ENCODE results near the gene NFKBIE.
A peak's percentile ranks its signal among the peaks of the same experiment; 100 is the strongest.

NFKBIE gene

GRCh38 chr6:44225579-44226325, 39.6 kb downstream of the NFKBIE start:
- peak overlapping the region; percentile 90 for H3K27ac ChIP-seq
- ChIA-PET CTCF (interaction anchor here (1.0 kb wide), 1 partner anchor 147 kb away, joined by 3 read pairs; no protein-coding TSS in a partner anchor), POLR2A (ENCODE audit: low non-redundant PET) (no interaction called here)
- TF ChIP-seq CTCF (conservative IDR thresholded peaks at IDR 0.05; ENCODE audit: low read depth), result no peak
- no peak for DNase-seq (ENCODE audit: low spot score)

- H3K27ac ChIP-seq, result peak overlapping the region; percentile 86
- TF ChIP-seq CTCF (conservative IDR thresholded peaks at IDR 0.05; ENCODE audit: low read depth), result no peak
- CTCF ChIA-PET, result interaction anchor here (0.6 to 2.7 kb wide), 3 partner anchors 9 to 273 kb away, joined by 3 to 11 read pairs (median 4); no protein-coding TSS in a partner anchor
- POLR2A ChIA-PET (ENCODE audit: low non-redundant PET), result no interaction called here
- DNase-seq (ENCODE audit: low spot score), result no peak
Observed at GRCh38 chr6:44224965-44225305, 40.4 kb downstream of the NFKBIE start.

- POLR2A ChIA-PET (ENCODE audit: low non-redundant PET), result no interaction called here
- no peak for DNase-seq (ENCODE audit: low spot score)
- CTCF ChIA-PET, result interaction anchor here (0.6 to 2.7 kb wide), 3 partner anchors 10 to 273 kb away, joined by 4 to 11 read pairs (median 5); no protein-coding TSS in a partner anchor
- peak overlapping the region; percentile 86 for H3K27ac ChIP-seq
- no peak for TF ChIP-seq CTCF (conservative IDR thresholded peaks at IDR 0.05; ENCODE audit: low read depth)
Observed at GRCh38 chr6:44224029-44224964, 41.1 kb downstream of the NFKBIE start.

GRCh38 chr6:44223319-44224028, 41.9 kb downstream of the NFKBIE start, which contains the start of gene SLC29A1:
Gene SLC29A1 (plus strand): TSS chr6:44223595. CDS start chr6:44227314, 3,719 bp downstream.
- POLR2A ChIA-PET (ENCODE audit: low non-redundant PET), result interaction anchor here (0.5 to 0.6 kb wide), 3 partner anchors 10 to 280 kb away, joined by 3 read pairs; no protein-coding TSS in a partner anchor
- peak; percentile 87 for DNase-seq (ENCODE audit: low spot score)
- CTCF ChIA-PET, result interaction anchor here (0.6 to 2.7 kb wide), 4 partner anchors 10 to 51 kb away, joined by 3 to 11 read pairs (median 5); no protein-coding TSS in a partner anchor
- TF ChIP-seq CTCF (conservative IDR thresholded peaks at IDR 0.05; ENCODE audit: low read depth), result 0 out of 2 replicates have a peak, but pooled peaks have one; percentile 11
- H3K27ac ChIP-seq, result peak within 1 kb of the TSS; percentile 86

GRCh38 chr6:44222486-44223318, 42.6 kb downstream of the NFKBIE start:
- POLR2A ChIA-PET (ENCODE audit: low non-redundant PET), result interaction anchor here (0.5 to 0.6 kb wide), 3 partner anchors 10 to 279 kb away, joined by 3 read pairs; no protein-coding TSS in a partner anchor
- TF ChIP-seq CTCF (conservative IDR thresholded peaks at IDR 0.05; ENCODE audit: low read depth), result no peak
- CTCF ChIA-PET, result interaction anchor here (0.9 to 2.7 kb wide), 4 partner anchors 11 to 50 kb away, joined by 3 to 11 read pairs (median 4); no protein-coding TSS in a partner anchor
- peak overlapping the region; percentile 86 for H3K27ac ChIP-seq
- no peak for DNase-seq (ENCODE audit: low spot score)

Measured in RWPE1 (cell line).